Measurements from ENCODE around the gene THAP7.

Gene THAP7

GRCh38 chr22:20988573-20989322 lies 13.2 kb downstream of the THAP7 start:
- no peaks in the 10 kb centered on the region for H3K9me3 ChIP-seq (ENCODE audit: insufficient read depth, low read depth, low read length)
- no peak overlapping the region for H3K9ac ChIP-seq (ENCODE audit: low read depth, low read length)
- H3K4me1 ChIP-seq (ENCODE audit: insufficient read depth, low read length), result no peaks in the 10 kb centered on the region
- 94% methylated on average over 16 of the region's 16 CpGs for WGBS
- no peaks in the 10 kb centered on the region for H3K27me3 ChIP-seq (ENCODE audit: insufficient read depth, low read length)
- H3K27ac ChIP-seq (ENCODE audit: low read depth, low read length), result no peak overlapping the region
- peaks cover 55% of the 10 kb centered on the region for H3K36me3 ChIP-seq (ENCODE audit: insufficient read depth, low read length)
- H3K4me3 ChIP-seq (ENCODE audit: low read length), result no peak overlapping the region

- H3K27me3 ChIP-seq (ENCODE audit: insufficient read depth, low read length), result peaks cover 6% of the 10 kb centered on the region; the same call in 1 of the 2 replicates
- H3K36me3 ChIP-seq (ENCODE audit: insufficient read depth, low read length), result peaks cover 52% of the 10 kb centered on the region
- 94% methylated on average over 14 of the region's 14 CpGs for WGBS
Measured at GRCh38 chr22:20987375-20987774, 14.5 kb downstream of the THAP7 start.

GRCh38 chr22:20986365-20986764 lies 15.6 kb downstream of the THAP7 start:
- H3K9ac ChIP-seq (ENCODE audit: low read depth, low read length), result no peak overlapping the region
- 92% methylated on average over 1 of the region's 1 CpG for WGBS
- peaks cover 2% of the 10 kb centered on the region for H3K4me1 ChIP-seq (ENCODE audit: insufficient read depth, low read length)
- H3K4me3 ChIP-seq (ENCODE audit: low read length), result no peak overlapping the region
- peaks cover 41% of the 10 kb centered on the region for H3K36me3 ChIP-seq (ENCODE audit: insufficient read depth, low read length)
- peaks cover 6% of the 10 kb centered on the region; the same call in 1 of the 2 replicates for H3K27me3 ChIP-seq (ENCODE audit: insufficient read depth, low read length)
- H3K27ac ChIP-seq (ENCODE audit: low read depth, low read length), result no peak overlapping the region
- H3K9me3 ChIP-seq (ENCODE audit: insufficient read depth, low read depth, low read length), result no peaks in the 10 kb centered on the region

More at GRCh38 chr22:20987375-20987774, 14.5 kb downstream of the THAP7 start:
- H3K4me1 ChIP-seq (ENCODE audit: insufficient read depth, low read length), result no peaks in the 10 kb centered on the region; the same call in 1 of the 2 replicates
- no peak overlapping the region for H3K9ac ChIP-seq (ENCODE audit: low read depth, low read length)
- no peak overlapping the region for H3K27ac ChIP-seq (ENCODE audit: low read depth, low read length)
- no peaks in the 10 kb centered on the region for H3K9me3 ChIP-seq (ENCODE audit: insufficient read depth, low read depth, low read length)
- no peak overlapping the region for H3K4me3 ChIP-seq (ENCODE audit: low read length)

GRCh38 chr22:20985720-20986119 lies 16.2 kb downstream of the THAP7 start:
- H3K4me1 ChIP-seq (ENCODE audit: insufficient read depth, low read length), result peaks cover 4% of the 10 kb centered on the region
- WGBS, result 96% methylated on average over 7 of the region's 7 CpGs
- H3K9me3 ChIP-seq (ENCODE audit: insufficient read depth, low read depth, low read length), result no peaks in the 10 kb centered on the region
- peaks cover 6% of the 10 kb centered on the region; the same call in 1 of the 2 replicates for H3K27me3 ChIP-seq (ENCODE audit: insufficient read depth, low read length)
- H3K36me3 ChIP-seq (ENCODE audit: insufficient read depth, low read length), result peaks cover 40% of the 10 kb centered on the region
- no peak overlapping the region for H3K27ac ChIP-seq (ENCODE audit: low read depth, low read length)
- H3K4me3 ChIP-seq (ENCODE audit: low read length), result no peak overlapping the region
- no peak overlapping the region for H3K9ac ChIP-seq (ENCODE audit: low read depth, low read length)

- H3K9ac ChIP-seq (ENCODE audit: low read depth, low read length), result peak overlapping the region; percentile 91
- peak overlapping the region; percentile 75 for H3K4me3 ChIP-seq (ENCODE audit: low read length)
- no peak overlapping the region for H3K27ac ChIP-seq (ENCODE audit: low read depth, low read length)
- peaks cover 17% of the 10 kb centered on the region for H3K27me3 ChIP-seq (ENCODE audit: insufficient read depth, low read length)
- peaks cover 8% of the 10 kb centered on the region for H3K9me3 ChIP-seq (ENCODE audit: insufficient read depth, low read depth, low read length)
- peaks cover 14% of the 10 kb centered on the region for H3K4me1 ChIP-seq (ENCODE audit: insufficient read depth, low read length)
- H3K36me3 ChIP-seq (ENCODE audit: insufficient read depth, low read length), result peaks cover 31% of the 10 kb centered on the region
- WGBS, result 91% methylated on average over 4 of the region's 5 CpGs
Measured at GRCh38 chr22:20983081-20983771, 18.7 kb downstream of the THAP7 start.

GRCh38 chr22:20982563-20982882 lies 19.4 kb downstream of the THAP7 start:
- H3K27ac ChIP-seq (ENCODE audit: low read depth, low read length), result peak overlapping the region; percentile 15; the same call in 1 of the 2 replicates
- peaks cover 14% of the 10 kb centered on the region for H3K4me1 ChIP-seq (ENCODE audit: insufficient read depth, low read length)
- WGBS, result 4% methylated on average over 12 of the region's 12 CpGs
- H3K4me3 ChIP-seq (ENCODE audit: low read length), result peak overlapping the region; percentile 75
- peaks cover 25% of the 10 kb centered on the region for H3K36me3 ChIP-seq (ENCODE audit: insufficient read depth, low read length)
- peaks cover 9% of the 10 kb centered on the region for H3K9me3 ChIP-seq (ENCODE audit: insufficient read depth, low read depth, low read length)
- H3K27me3 ChIP-seq (ENCODE audit: insufficient read depth, low read length), result peaks cover 17% of the 10 kb centered on the region
- H3K9ac ChIP-seq (ENCODE audit: low read depth, low read length), result peak overlapping the region; percentile 91

- peaks cover 17% of the 10 kb centered on the region for H3K27me3 ChIP-seq (ENCODE audit: insufficient read depth, low read length)
- under 1% methylated on average over 87 of the region's 87 CpGs for WGBS
- H3K4me1 ChIP-seq (ENCODE audit: insufficient read depth, low read length), result peaks cover 14% of the 10 kb centered on the region
- peak within 1 kb of the TSS; percentile 78 for H3K27ac ChIP-seq (ENCODE audit: low read depth, low read length)
- H3K4me3 ChIP-seq (ENCODE audit: low read length), result peak within 1 kb of the TSS; percentile 75
- peaks cover 22% of the 10 kb centered on the region; the same call in 1 of the 2 replicates for H3K36me3 ChIP-seq (ENCODE audit: insufficient read depth, low read length)
- H3K9ac ChIP-seq (ENCODE audit: low read depth, low read length), result peak within 1 kb of the TSS; percentile 91
- H3K9me3 ChIP-seq (ENCODE audit: insufficient read depth, low read depth, low read length), result peaks cover 9% of the 10 kb centered on the region
Measured at GRCh38 chr22:20981787-20982562, 19.9 kb downstream of the THAP7 start, which contains the start of gene LZTR1. Gene LZTR1 (plus strand): TSS chr22:20982297. CDS start chr22:20982372, 75 bp downstream.

- peak overlapping the region; percentile 75 for H3K4me3 ChIP-seq (ENCODE audit: low read length)
- H3K9ac ChIP-seq (ENCODE audit: low read depth, low read length), result peak overlapping the region; percentile 91
- peaks cover 9% of the 10 kb centered on the region for H3K9me3 ChIP-seq (ENCODE audit: insufficient read depth, low read depth, low read length)
- H3K36me3 ChIP-seq (ENCODE audit: insufficient read depth, low read length), result peaks cover 15% of the 10 kb centered on the region; the same call in 1 of the 2 replicates
- H3K4me1 ChIP-seq (ENCODE audit: insufficient read depth, low read length), result peaks cover 14% of the 10 kb centered on the region
- H3K27ac ChIP-seq (ENCODE audit: low read depth, low read length), result peak overlapping the region; percentile 78
- WGBS, result 80% methylated on average over 10 of the region's 10 CpGs
- peaks cover 17% of the 10 kb centered on the region for H3K27me3 ChIP-seq (ENCODE audit: insufficient read depth, low read length)
Measured at GRCh38 chr22:20980938-20981722, 20.8 kb downstream of the THAP7 start.

GRCh38 chr22:20980523-20980922 lies 21.4 kb downstream of the THAP7 start:
- Histone ChIP-seq H3K36me3 (ENCODE audit: insufficient read depth, low read length) (peaks cover 9% of the 10 kb centered on the region; the same call in 1 of the 2 replicates), H3K27me3 (ENCODE audit: insufficient read depth, low read length) (peaks cover 17% of the 10 kb centered on the region), H3K9me3 (ENCODE audit: insufficient read depth, low read depth, low read length) (peaks cover 9% of the 10 kb centered on the region), H3K9ac (ENCODE audit: low read depth, low read length) (no peak overlapping the region), H3K27ac (ENCODE audit: low read depth, low read length) (no peak overlapping the region), H3K4me1 (ENCODE audit: insufficient read depth, low read length) (peaks cover 14% of the 10 kb centered on the region), H3K4me3 (ENCODE audit: low read length) (no peak overlapping the region)
- WGBS, result 93% methylated on average over 4 of the region's 4 CpGs

GRCh38 chr22:20979940-20980453 lies 21.9 kb downstream of the THAP7 start:
- Histone ChIP-seq H3K9me3 (ENCODE audit: insufficient read depth, low read depth, low read length) (peaks cover 9% of the 10 kb centered on the region), H3K4me3 (ENCODE audit: low read length) (peak overlapping the region; percentile 52), H3K4me1 (ENCODE audit: insufficient read depth, low read length) (peaks cover 14% of the 10 kb centered on the region), H3K9ac (ENCODE audit: low read depth, low read length) (peak overlapping the region; percentile 17; the same call in 1 of the 2 replicates), H3K36me3 (ENCODE audit: insufficient read depth, low read length) (peaks cover 5% of the 10 kb centered on the region; the same call in 1 of the 2 replicates), H3K27ac (ENCODE audit: low read depth, low read length) (no peak overlapping the region; the same call in 1 of the 2 replicates), H3K27me3 (ENCODE audit: insufficient read depth, low read length) (peaks cover 17% of the 10 kb centered on the region)
- WGBS, result 59% methylated on average over 13 of the region's 13 CpGs
